Bone marrow (tissue), 2 donors: ENCODE data around the gene SLC22A5.

Experiments used
- DNase-seq, 2 donors: peaks; one replicate each; lab custom pipeline; 2025; lab: John Stamatoyannopoulos, UW

Gene SLC22A5

DNA sequence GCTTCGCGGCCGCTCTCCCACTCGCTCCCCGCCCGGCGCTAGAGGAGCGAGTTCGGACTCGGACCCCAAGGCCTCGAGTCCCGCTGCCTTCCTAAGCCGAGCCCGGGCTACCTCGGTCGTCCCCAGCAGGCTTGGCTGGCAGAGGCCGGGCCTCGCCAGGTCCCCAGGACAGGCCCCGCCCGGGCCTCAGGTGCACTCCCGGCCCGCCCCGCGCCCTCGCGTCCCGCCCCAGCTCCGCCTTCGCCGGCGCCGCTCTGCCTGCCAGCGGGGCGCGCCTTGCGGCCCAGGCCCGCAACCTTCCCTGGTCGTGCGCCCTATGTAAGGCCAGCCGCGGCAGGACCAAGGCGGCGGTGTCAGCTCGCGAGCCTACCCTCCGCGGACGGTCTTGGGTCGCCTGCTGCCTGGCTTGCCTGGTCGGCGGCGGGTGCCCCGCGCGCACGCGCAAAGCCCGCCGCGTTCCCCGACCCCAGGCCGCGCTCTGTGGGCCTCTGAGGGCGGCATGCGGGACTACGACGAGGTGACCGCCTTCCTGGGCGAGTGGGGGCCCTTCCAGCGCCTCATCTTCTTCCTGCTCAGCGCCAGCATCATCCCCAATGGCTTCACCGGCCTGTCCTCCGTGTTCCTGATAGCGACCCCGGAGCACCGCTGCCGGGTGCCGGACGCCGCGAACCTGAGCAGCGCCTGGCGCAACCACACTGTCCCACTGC lies at the start of gene SLC22A5:
Gene SLC22A5, plus strand, starts transcription at position 237 of the 707 bp plus-strand sequence. Its CDS starts 263 bp downstream, at position 500.
- peak in 1 of 2 donors; percentile 40 for DNase-seq

DNA sequence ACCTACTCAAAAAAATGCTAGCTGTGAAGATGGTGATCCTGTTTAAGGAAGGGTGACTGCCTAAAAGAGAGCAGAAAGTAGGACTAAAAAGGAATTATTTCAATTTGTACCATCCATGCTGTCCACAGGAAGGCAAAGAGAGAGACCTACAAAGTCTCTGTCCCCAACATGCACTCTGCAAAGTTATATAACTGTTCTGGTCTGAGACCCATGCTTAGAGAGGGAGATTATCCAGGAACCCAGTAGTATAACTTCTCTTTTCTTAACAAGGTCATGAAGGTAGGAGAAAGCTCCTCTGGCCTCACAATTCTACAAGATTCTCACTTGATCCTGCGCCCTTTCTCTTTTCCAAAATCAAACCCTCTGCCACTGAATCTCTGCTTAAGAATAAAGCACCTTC lies 49.5 kb upstream of the SLC22A5 start:
- no peak for DNase-seq

DNA sequence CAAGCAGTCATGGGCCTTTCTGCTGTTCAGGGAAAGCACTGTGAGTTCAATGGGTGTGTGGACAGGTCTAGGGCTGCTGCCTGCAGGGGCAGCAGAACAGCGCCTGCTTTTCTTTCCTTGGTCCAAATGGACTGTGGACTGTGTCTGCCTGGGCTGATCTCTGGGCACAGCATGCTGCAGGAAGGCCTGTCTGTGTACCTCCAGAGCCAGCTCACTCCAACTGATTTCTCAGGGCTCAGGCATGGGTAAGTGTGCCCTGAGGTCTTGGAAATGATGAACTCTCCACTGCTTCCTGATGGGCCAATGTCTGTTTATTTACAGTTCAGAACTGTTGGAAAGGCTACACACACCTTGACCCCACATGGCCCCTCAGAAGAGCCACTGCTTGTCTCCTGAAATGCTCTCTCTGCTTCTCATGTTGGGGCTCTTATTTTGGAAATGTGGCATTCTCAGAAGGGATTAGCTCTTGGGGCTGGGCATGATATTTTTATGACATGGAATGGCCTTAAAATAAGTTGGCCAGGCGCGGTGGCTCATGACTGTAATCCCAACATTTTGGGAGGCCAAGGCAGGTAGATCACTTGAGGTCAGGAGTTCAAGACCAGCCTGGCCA lies 48.3 kb upstream of the SLC22A5 start:
- no peak for DNase-seq

DNA sequence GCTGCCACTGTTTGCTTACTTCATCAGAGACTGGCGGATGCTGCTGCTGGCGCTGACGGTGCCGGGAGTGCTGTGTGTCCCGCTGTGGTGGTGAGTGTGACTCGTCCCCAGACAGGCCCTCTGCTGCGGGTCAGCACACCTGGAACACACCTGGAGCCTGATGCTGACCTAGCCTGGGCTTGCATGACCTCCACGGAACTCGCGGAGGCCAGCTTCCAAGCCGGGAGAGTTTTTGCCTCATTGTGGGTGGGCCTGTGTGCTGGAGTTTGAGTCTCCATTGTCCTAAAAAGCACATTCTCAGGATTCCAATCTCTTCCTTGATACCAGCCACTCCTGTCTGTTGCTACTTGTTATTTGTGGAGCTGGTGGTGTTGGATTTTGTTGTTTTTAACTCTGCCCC lies 47.2 kb upstream of the SLC22A5 start:
- DNase-seq: no peak

DNA sequence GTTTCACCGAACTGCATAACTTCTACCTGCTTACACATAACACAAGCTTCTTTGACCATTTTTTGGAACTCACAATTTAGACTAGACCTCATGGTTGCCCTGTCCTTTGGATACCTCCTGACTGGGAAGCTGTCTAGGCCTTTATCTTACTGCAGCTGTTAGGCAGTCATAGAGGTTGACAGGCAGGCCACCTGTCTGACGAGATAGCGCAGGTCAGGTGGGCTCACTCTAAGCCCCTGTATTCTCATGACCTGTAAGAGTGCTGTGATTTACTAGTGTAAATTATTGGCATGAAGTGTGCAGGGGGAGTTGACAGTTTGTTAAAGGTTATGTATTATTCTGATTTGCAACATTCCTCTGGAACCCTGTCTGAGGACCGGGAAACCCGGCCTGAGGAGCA lies 46.3 kb upstream of the SLC22A5 start:
- no peak for DNase-seq

DNA sequence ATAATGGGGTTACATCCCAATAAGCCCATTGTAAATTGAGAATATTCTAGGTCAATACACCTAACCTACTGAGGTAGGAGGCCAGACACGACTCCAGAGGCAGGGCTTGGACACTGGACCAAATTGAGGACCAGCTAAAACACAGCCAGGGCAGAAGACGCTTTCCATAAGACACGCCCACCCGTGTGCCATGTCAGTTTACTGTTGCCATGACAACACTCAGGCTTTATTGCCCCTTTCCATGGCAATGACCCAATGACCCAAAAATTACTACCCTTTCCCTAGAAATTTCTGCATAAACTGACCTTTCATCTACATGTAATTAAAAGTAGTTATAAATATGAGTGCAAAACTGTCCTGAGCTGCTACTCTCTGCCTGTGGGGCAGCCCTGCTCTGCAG lies 43.8 kb upstream of the SLC22A5 start:
- DNase-seq: no peak

DNA sequence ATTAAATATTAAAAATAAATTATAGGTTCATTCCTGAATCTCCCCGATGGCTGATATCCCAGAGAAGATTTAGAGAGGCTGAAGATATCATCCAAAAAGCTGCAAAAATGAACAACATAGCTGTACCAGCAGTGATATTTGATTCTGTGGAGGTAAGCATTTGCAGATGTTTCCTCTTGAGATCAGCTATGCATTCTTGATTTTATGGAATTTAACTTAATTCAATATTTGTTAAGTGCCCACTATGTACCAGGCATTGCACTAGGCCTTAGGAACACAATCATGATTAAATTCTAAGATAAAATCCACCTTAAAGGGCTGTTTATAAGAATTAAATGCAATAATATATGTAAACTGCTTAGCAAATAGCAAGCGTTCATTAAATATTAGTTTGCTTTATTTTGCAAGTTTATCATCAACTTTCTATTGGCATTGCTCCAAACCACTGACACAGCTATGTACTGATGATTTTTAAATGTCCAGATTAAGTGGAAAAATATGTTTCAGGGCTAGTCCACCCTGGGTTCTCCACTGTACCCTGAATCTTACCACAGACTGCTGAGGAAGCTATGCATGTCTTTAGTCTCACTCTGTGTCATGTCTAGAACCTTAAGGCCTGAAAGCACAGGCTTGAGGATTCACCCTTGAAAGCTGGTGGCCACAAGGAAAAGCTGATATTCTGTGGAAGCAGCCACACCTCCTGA lies 42.1 kb upstream of the SLC22A5 start:
- DNase-seq: no peak

DNA sequence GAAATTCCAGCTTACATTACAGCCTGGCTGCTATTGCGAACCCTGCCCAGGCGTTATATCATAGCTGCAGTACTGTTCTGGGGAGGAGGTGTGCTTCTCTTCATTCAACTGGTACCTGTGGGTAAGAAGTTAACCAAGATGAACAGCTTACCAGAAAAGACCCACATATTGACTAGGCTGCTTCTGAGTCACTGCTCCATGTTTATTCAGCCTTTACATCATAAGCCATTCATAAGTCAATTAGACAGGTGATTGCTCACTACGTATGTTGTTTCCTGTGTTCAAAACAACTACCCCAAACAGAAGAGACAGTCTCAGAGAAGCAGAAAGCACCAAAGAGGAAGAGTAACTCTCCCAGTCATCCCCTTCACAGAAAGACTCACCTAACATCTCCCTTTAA lies 34.7 kb upstream of the SLC22A5 start:
- no peak for DNase-seq

DNA sequence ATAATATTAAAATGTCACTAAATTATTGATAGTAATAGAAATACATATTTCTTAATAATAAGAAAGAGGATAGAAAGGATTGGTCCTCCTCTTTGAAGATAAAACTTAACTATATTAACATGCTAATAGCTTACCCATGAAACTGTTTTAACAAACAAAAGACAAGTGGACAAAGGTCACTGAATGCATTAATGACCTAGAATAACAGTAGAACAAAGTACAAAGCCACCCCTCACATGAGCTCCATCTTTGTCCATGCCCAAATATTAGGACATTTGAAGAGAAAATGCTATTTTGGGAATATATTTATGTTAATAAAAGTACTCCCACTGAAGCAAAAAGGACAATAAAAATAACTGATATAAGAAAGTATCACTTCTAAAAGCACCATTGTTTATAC lies 34.1 kb upstream of the SLC22A5 start:
- DNase-seq: no peak

DNA sequence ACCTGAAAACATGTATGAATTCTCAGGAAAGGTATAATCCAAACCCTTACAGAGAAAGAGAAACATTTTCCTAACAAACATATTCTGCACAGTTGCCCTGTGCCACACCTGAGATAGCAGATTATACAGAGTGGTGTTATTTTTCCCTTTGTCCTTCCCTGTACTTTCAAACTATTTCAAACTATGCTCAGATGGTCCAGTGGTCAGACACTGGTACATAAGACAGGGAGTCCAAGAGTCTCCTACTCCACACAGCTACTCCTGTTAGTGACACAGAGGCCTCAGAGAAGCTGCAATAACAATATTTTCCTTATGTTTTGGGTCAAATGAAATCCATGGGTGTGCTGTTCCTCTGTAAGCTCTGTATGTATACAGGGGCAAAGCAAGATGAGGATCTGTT lies 30.0 kb upstream of the SLC22A5 start:
- DNase-seq: no peak

DNA sequence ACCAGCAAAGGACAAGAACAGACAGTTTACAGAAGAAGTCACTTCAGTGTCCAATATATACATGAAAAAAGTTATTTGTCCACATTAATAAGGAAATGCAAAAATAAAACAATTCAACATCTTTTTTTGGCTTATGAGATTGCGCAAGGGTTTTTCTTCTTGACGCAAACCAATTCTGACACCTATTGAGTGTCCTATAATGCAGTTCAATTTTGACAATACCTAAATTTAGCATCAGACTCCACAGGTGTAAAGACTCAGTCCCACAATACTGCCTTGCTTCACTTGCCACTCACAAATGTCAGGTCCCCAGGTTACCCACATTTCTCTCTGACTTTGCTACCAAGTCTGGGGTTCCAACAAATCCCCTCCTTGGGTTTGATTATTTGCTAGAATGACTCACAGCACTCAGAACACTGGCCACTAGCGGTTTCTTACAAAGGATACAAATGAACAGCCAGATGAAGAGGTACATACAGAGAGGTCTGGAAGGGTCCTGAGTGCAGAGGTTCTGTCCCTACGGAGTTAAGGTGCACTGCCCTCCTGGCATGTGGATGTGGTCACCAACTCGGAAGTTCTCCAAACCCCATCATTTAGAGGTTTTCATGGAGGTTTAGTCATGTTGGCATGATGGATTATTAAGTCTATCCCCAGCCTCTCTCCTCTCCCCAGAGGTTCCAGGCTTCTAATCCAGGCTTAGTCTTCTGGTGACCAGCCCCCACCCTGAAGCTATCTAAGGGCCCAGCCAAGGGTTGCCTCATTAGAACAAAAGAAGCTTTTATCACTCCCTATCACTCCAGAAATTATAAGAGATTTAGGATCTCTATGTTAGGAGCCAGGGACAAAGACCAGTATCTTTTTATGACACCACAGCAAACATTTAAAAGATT lies 27.0 kb upstream of the SLC22A5 start:
- no peak for DNase-seq

DNA sequence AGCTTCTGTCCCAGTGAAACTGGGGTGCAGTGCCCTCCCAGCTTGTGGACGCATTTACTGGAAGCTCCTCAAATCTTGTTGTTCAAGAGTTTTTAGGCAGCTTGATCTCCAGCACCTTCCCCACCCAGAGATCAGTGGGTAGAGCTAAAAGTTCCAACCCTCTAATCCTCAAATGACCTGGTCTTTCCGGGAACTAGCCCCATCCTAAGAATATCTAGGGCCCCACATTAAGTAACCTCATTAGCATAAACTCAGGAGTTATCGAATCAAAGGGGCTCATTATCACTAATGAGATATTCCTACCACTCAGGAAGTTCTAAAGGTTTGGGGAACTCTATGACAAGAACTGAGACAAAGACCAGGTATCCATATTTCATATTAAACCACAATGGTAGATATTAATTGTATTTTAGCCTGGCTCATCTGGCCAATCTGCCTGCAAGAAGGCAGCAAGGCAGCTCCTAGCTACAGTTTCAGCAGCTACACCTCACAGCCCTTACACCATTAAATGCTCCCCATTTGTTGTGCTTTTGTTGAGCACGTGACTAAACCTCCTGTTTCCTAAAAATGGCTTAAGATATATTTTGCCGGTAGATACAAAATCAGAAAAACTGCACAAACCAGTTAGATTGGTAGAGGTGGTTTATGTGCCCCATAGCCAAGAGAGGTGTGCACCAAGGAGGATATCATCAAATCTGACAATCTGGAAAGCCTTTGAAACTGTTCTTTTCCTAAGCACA lies 24.6 kb upstream of the SLC22A5 start:
- DNase-seq: no peak

DNA sequence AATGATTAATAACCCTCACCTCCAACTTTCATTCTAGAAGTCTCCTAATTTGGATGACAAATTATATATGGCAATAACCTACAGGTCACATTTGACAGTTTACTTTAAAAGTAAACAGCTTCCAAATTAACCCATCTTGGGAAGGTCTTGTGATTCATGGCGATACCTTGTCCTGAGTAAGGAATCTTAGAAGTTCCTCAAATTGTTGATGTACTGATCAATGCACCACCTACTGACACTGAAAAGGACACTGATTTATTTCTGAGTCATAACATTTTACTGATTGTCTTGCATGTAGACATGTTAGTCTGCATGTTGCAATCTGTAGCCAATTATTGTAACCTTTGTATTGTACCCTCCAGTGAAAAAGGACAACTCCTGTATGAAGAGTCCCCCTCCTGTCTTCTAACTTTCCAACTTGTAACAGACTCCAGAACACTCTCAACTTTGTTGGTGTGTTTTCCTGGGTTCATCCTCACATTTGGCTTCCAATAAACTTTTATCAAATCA lies 16.0 kb upstream of the SLC22A5 start:
- DNase-seq: no peak

DNA sequence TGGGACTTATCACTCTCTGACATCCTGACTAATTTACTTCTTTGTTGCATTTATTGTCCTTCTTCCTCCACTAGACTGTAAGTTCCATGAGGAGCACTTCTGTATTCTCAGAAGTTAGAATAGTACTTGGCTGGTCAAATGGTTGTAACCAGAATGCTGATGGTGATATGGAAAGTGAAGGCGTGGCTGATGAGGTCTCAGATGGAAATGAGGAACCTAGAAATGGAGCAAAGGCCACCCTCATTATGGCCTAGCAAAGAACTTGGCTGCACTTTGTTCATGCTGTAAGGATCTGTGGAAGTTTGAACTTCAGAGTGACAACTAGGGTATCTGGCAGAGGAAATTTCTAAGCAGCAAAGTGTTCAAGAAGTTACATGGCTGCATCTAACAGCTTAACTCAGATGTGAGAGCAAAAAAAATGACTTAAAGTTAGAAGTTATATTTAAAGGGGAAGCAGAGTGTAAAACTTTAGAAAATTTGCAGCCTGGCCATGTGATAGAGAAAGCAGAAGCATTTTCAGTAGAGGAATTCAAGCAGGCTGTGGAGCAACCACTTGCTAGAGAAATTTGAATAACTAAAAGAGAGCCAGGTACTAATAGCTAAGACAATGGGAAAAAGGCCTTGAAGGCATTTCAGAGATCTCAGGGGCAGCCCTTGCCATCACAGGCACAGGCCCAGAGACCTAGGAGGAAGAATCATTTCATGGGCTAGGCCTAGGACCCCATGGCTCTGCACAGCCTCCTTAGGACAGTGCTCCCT lies 14.9 kb upstream of the SLC22A5 start:
- no peak for DNase-seq

DNA sequence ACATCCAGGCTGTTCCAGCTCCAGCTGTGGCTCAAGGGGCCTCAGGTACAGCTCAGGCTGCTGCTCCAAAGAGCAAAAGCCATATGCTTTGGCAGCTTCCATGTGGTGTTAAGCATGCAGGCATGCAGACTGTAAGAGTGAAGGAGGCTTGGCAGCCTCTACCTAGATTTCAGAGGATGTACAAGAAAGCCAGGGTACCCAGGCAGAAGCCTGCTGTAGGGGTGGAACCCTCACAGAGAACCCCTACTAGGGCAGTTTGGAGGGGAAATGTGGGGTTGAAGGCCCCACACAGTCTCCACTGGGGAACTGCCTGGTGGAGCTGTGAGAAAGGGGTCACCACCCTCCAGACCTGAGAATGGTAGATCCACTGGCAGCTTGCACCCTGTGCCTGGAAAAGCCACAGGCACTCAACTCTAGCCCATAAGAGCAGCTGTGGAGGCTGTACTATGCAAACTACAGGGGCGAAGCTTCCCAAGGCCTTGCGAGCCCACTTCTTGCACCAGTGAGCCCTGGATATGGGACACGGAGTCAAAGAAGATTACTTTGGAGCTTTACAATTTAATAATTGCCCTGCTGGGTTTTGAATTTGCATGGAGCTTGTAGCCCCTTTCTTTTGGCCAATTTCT lies 14.3 kb upstream of the SLC22A5 start:
- DNase-seq: no peak

DNA sequence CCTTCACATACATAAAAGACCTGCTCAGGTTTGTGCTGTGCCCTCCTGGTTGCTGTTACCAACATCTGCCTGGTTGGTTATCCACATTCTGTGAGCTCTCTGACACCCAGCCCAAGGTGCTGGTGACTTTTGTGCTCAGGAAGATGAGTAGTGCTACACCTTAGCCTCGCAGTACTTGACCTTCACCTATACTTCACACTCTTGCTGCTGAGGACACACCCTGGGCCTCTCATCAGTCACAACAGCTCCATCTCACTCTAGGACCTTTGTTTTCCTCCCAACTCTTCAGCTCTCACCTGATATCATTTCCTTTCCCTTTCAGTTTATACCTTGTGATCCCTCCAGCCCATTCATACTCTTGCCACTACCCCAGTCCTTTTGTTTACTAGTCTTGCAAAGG lies 10.7 kb upstream of the SLC22A5 start:
- no peak for DNase-seq

DNA sequence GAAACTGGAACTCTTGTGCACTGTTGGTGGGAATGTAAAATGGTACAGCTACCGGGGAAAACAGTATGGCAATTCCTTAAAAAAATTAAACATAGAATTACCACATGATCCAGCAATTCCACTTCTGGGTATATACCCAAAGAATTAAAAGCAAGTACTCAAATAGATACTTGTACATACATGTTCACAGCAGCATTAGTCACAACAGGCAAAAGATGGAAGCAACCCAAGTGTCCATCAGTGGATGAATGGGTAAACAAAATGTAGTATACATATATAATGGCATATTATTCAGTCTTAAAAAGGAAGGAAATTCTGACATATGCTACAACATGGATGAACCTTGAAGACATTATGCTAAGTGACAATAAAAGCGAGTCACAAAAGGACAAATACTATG lies 7.4 kb upstream of the SLC22A5 start:
- no peak for DNase-seq

DNA sequence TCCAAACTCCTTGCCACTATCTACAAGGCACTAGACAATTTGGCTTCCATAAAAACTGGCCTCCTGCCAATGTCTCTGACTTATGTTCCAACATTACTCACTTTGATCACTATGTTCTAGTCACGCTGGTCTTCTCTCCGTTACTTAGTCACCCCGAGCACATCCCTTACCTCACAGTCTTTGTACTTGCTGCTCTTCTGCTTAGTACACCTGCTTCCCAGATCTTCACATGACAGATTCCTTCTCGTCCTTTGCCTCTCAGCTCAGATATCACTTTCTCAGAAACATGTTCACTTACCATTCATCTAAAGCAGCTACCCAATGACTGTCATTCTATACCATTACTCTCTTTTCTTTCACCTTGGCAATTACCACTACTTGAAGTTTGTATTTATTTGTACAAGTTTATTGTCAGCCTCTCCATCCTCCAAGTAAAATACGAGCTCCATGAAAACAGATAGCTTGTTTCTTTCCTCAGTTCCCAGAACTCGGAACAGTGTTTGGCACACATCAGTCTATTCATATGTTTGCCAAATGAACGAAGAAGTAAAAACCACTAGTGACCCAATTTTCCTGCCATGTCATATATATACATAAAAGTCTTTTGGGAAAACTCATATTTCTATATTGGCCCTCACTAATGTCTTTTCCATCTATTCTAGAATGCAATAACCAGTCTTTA lies 5.9 kb upstream of the SLC22A5 start:
- DNase-seq: no peak

DNA sequence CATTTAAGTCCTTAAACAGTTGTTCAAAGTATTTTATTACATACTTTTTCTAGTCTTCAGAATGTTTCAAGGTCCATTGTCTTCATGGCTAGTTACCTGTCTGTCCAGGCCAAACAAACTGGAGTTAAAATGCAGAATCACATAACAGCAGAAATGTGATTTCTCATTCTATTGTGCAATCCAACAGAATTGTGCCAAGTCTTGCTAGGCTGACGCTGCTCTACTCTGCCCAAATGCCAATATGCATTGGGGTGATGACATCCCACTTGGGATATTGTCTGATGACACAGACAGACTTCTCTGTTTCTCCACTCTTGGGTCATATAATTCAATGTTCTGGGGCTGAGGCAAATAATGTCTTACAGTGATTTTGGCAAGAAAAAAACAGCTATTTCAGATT lies 5.2 kb upstream of the SLC22A5 start:
- no peak for DNase-seq

DNA sequence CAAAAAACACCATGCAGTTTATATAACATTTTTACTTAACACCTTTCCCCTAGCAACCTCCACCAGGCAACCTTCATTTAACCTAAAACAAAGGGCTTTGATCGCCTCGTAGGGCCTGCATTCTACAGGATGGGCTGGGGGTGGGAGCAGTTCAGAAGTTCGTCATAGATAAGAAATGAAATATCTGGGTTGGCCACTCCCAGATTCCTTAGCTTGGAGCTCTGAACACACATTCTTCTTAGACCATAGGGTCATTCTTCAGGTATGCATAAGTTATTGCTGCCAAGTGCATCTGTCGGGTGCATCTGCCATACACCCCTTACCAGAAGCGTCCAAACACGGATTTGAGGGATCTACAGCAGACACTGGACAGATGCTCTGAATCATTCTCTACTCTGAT lies 4.3 kb upstream of the SLC22A5 start:
- no peak for DNase-seq
